HG02840 (cell line): ENCODE data around the gene BCL7A.
"Not testable (repeated sequence)": the region's sequence is repeated elsewhere in the genome, so short reads cannot be mapped to it uniquely, and the experiment has no call there.

Experiments used
- ATAC-seq: cut with Tn5 transposase; IDR thresholded peaks from one replicate; pipeline ENCODE4 v1.9.1; 2021; ENCODE audit warnings: mild to moderate bottlenecking, moderate library complexity, moderate number of reproducible peaks; ENCODE audit not compliant: unreplicated experiment, low FRiP score

Gene BCL7A

DNA sequence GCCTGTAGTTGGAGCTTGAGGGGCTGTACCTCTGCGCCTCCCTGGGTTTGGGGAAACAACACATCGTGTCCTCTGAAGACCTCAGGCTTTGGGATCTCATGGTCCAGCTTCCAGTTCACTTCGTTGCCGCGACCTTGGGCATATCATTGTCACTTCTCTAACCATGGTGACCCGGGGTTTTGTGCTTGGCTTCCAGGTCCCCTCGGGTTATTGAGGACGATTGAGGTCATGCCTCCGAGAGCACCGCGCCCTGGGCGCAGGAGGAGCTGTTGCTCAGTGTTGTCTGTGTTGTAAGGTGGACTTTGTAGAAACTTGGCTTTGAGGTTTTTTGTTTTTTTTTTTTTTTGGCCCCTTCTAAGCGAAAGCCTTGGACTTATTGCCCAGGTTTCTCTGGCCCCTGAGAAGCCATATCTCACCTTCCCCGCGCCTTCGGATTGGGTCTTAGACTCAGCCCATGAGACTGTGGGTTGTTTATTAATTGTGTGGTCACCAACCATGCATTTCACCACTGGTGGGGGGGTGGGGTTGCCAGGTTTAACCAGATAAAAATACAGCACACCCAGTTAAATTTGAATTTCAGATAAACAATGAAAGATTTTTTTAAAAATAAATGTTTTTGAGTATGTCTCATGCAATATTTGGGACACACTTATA, 2.6 kb downstream of the BCL7A start:
- no peak for ATAC-seq

DNA sequence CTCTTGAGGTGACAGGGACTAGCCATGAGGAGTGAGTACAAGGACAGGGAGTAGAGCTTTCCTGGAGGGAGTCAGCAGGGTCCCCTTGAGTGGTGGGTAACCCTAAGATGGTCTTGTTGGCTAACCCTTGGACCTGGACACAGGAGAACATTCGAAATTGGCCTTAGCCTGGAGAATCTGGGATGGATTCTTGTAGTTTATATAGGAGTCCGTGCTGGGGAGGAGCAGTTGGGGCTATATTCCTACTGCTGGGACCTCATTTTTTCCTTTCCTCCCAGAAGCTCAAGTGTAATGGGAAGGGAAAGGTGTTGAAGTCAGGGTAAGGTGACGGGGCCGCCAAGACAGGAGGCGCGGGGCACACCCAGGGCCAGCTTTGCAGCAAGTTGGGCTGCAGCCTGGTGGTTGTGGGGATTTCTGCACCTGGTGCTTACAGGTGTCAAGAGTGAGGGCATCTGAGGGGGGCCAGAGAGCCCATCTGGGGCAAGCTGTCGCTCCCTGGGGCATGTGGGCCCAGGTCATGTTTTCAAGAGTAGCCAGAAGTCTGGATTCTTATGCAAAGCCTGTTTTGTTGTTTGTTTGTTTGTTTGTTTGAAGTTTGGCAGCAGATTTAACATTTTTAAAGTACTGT, 5.1 kb downstream of the BCL7A start:
- no peak for ATAC-seq

DNA sequence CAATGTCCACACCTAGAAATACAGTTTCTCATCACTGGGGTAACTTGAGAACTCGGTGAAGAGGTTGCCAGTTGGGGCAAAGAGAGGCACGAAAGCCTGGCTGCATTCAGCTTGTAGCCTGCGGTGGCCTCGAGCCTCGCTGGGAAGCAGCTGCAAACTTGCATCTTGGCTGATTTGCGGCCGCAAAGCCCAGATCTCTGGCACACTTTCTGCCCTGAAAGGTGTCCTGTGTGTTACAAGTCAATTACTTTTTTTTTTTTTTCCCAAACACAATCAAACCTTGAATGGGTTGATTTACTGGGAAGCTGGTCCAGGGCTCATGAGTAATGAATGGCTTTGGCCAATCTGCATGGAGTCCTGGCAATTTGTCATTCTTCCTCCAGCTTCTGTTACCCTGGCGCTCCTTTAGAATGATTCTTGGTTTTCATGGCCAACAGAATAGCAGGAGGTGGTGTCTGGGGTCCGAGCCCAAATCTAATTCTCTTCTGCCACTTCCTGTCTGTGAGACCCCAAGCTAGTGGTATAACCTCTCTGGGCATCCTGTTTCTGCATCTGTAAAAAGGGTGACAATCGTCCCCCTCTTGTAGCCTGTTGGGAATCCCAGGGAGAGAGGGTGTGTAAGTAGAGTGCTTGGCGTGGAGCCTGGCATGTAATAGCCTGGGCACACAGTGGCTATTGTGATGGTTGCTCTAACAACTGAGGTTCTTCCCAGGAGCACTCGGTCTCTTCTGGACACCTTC, 6.7 kb downstream of the BCL7A start:
- no peak for ATAC-seq

DNA sequence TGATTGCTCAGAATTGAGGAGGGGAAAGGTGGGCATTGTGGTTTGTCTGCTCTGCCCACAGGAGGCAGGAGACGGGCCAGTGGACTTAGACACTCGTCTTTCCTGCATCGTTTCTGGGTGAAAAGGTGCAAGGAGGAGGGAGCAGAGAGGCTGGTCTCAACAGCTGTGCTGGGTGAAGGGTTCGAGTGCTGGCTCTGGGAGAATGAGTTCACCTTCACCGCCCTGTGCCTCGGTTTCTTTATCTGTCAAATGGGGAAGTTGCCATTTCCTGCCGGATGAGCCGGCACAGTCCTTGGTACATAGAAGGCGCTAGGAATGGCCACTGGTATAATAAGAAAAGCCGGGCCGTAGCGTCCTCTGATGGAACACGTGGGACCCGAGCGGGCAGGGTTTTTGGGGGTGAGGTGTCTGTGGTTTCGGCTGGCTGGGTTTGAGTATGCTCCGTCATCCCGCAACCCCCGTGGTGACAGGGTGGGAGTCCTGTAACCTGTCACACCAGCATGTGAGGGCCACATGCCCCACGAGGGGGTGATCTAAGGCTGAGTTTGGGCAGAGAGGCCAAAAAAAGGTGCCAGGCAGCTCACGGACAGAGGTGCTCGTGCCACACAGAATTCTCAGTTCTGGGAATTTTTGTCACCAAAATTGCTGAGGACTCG, 7.3 kb downstream of the BCL7A start:
- ATAC-seq: no peak

DNA sequence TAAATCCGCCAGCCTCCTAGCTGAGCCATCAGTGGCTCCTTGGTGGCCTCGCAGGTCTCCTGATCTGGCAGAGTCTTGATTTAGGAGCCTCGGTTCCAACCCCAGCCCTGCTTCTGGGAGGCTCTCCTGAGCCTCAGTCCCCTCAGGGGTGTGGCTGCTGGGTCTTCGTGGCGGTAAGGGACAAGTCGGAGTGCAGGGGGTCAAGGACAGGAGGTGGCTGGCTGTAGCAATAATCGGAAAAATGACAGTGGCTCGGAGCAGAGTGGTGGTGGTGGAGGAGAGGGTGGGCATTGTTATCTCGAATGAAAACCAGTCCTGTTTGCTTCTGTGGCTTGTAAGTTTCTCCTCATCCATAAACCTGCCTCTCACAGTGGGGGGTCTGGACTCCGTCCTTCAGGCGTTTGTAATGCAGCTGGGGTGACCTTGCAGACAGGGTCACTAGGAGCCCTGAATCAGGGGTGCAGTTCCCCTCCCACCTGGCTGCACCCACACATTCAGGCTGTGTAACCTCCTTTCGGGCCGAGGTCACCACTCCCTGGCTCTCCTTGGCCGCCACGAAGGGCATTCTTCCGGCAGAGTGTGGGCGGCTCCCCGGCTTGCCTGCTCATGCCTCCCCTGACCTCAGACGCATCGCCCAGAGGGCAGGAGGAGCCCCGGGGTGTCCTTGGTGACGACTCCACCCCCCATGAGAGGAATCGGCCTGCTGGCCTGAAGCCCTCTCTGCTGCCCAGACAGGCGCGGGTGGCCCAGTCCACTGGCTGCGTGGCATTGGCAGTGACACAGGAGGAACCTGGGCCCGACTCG, 8.1 kb downstream of the BCL7A start:
- no peak for ATAC-seq

DNA sequence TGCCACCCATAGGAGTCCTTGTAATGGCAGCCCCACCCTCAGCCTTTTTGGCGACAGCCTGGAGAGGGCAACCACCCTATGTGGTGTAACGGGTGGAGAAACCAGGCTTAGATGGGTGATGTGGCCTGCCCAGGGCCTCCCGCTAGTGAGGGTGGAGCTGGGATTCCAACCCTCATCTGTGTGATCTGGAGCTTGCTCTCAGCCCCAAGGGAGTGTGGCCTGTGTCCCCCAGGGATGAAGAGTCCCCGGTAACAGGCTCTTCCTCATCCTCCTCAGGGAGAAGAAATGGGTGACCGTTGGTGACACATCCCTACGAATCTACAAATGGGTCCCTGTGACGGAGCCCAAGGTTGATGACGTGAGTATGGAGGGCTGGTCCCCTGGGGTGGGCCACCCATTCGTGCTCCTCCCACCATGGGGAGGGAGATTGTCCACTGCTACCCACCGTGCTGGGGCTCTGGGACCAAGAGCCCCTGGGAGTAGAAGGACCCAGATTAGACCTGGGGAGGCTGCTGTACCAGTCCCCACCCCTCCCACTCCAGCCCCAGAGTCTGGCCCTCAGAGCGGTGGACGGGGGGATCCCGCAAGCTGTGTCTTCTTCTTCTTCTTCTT, 8.8 kb downstream of the BCL7A start:
- ATAC-seq: no peak

DNA sequence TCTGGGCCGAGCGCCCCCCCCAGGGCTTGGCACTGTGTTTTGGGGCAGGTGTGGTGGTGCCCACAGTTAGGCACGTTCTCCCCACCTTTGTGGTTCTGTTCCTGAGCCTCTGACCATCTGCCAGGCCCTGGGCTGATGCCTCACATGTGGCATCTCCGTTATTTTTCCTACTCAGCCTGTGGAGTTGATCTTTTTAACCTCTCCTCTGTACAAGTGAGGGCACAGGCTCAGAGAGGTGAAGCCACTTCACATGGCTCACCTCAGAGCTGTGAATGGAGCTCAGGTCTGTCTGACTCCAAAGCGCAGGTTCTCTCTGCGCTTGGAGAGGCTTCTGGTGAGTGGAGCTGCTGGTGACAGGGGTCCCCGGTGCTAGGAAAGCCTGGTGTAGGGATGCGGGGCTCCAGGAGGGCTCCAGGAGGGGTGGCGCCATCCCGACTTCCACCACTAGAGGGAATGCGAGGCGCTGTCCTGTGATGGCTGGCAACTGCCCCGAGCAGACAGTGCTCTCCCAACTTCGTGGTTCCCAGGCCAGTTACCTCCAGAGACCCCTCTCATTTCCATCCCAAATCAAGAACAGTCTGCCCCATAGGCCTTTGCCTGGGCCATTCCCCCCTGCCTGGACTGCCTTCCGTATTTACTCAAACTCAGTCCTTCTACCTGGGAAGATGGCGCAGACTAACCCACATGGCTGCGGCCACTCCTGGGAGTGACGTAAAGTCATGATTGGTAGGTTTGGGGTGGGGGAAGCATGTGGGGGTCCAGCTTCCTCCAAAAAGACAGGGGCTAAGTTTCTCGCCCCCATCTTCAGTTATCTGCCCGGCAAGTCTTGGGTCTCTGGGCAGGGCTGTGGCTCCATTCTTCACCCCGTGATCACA, 9.9 kb downstream of the BCL7A start:
- ATAC-seq: no peak

DNA sequence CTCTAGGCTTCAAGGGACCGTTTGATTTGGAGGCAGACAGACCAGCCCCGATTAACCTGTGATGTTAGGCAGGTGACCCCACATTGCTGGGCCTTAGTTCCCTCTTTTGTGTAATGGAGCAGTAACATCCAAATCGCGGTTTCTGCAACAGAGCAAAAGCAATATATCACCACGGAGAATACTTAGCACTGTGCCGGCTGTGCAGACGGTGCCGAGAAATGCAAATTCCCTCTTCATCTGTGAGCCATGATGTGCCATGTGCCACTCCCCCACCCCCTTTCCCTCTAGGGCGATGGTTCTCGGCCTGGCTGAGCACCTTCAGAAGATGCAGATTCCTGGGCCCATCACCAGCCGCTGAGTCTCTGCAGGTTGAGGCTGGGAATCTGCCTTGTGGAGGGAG, 10.9 kb downstream of the BCL7A start:
- no peak for ATAC-seq

DNA sequence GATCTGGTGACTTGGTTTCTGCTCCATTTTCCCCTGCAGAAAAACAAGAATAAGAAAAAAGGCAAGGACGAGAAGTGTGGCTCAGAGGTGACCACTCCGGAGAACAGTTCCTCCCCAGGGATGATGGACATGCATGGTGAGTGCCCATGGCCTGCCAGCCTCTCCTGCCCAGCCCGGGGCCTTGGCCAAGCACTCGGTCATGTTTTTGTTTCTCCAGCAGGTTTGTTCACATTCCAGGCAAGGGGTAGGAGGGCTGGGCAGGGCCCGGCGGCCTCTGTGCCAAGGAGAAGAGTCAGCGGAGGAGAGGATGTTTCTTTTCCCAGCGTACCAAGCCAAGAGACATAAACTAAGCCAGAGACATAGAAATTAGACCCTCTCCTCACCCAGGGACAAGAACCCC, 13.6 kb downstream of the BCL7A start:
- ATAC-seq: no peak

DNA sequence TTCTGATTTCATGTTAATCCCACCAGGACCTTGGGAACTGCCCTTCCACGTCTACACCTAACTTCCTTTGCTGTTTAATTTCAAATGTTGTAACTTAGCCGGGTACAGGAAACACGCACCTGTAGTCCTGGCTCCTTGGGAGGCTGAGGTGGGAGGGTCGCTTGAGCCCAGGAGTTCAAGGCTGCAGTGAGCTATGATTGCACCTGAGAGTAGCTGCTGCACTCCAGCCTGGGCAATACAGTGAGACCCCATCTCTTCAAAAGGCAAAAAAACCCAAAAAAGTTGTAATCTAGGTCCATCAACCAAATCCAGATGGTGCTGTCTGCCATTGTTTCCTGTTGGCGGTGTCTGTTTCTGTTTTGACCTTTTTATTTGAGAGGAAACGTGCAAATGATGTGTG, 14.5 kb downstream of the BCL7A start:
- no peak for ATAC-seq

DNA sequence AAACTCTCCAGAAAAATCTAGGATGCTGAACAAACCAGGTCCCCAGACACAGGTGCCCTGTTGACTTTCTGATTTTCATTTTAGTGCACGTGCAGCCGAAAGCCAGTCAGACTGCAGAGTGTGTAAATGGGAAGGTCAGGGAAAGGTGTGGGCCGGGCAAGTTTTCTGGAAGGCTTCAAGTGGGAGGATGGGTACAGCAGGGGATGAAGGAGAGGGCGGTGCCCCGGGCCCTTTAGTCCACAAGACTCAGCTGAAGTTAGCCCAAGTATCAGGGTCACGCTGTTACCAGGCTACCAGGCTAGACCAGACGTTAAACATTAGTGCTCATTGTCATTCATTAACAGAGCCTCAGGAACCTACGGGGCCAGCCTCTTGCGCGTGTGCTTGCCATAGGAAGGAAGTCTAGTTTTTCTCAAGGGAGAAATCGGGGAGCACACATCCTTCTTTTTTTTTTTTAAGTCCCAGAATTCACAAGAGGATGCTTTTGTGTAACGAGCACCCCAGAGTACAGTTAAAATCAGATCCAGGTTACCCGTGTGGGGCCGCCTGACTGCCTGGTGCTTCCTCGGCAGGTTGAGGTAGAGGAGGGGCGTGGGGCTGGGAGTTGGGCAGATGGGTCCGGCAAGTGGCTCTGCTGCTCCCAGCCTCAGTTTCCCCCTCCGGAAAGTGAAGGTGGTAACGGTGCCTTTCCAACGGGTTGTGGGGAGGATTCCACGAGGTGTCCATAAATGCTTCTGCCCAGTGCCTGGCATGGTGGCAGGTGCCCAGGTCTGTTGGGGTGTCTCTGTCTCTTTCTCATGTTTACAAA, 19.1 kb downstream of the BCL7A start:
- ATAC-seq: no peak

DNA sequence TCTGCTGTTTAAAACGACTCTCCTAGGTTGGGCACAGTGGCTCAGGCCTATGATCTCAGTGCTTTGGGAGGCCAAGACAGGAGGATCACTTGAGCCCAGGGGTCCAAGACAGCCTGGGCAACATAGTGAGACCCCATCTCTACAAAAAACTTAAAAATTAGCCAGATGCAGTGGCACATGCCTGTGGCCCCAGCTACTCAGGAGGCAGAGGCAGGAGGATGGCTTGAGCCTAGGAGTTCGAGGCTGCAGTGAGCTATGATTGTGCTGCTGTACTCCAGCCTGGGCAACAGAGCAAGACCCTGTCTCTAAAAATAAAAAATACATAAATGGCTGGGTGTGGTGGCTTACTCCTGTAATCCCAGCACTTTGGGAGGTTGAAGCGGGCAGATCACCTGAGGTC, 19.8 kb downstream of the BCL7A start:
- ATAC-seq: not testable (repeated sequence)

DNA sequence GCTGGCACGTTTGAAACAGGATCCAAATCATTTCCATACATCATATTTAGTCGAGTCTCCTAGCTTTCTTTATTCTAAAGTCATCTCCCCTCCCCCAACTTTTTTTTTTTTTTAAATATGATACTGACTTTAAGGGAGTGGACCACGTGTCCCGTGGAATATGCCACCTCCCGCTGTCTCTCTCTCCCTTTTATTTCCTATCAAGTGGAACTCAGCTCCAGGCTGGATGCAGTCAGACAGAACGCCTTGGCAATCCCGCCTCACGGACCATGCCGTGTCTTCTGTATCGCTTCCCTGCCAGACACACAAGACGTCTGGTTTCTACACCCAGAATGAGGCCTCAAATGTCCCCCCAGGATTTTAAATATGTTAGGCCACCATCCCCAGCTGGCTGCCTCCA, 21.2 kb downstream of the BCL7A start:
- no peak for ATAC-seq

DNA sequence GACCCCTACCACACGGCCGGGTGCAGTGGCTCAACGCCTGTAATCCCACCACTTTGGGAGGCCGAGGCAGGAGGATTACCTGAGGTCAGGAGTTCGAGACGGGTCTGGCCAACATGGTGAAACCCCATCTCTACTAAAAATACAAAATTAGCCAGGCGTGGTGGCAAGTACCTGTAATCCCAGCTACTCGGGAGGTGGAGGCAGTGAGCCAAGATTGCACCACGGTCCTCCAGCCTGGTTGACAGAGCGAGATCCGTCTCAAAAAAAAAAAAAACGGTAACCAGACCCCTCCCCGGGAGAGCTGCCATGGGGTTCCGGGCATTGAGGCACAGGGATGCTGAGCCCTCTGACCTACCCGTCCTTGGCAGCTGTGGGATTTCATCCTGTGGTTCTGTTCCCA, 21.8 kb downstream of the BCL7A start:
- no peak for ATAC-seq

DNA sequence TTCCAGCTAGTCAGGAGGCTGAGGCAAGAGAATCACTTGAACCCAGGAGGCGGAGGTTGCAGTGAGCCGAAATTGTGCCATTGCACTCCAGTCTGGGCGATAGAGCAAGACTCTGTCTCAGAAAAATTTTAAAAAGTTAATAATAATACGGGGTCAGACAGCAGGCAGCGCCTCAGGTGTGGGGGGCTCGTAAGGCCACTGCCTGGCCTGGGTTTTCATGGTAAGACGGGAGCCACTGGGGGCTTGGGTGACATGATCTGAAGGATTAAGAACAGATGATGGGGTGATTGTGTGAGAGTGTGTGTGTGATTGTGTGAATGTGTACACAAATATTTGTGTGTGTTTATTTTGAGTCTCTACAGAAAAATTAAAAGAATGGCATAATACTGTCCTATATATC, 23.6 kb downstream of the BCL7A start:
- no peak for ATAC-seq

DNA sequence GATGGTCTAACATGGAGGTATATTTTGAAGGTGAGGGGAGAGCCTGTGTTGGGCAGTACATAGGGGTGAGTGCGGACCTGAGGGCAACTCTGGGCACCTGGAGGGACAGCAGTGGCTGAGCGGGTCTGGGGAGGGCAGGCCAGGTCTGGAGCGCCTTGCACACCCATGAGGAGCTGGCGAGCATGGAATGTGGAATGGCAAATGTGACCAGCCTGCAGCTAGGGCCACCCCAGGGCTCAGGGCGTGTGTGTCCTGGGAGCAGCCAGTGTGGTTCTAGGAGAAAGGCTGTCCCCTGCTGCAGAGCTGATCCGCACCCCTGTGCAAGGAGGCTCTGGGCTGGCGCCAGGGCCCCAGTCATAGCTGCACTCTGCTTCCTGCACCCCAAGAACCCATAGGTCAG, 24.5 kb downstream of the BCL7A start:
- ATAC-seq: no peak

DNA sequence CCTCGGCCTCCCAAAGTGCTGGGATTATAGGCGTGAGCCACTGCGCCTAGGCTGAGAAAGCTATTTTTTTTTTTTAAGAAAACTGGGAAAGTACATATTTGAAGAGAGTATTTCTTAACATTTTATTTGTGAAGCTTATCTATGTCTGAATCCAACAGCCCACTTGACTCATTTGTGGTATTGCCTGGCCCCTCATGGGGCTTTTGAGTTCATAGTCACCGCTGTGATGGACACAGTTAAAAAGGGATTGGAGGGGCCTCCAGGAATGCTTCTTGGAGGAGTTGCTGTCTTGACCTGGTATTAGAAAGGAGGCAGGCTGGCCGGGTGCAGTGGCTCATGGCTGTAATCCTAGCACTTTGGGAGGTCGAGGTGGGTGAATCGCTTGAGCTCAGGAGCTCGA, 26.5 kb downstream of the BCL7A start:
- no peak for ATAC-seq

DNA sequence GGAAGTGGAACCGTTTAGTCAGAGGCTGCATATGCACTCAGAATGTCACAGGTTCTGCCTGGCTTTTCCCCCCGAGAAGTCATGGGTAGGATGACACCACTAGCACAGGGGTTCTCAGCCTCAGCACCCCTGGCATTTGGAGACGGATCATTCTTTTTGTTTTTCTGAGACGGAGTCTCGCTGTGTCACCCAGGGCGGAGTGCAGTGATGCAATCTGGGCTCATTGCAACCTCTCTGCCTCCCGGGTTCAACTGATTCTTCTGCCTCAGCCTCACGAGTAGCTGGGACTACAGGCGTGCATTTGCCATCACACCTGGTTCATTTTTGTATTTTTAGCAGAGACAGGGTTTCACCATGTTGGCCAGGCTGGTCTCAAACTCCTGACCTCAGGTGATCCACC, 28.1 kb downstream of the BCL7A start:
- no peak for ATAC-seq
